ENCODE results near the gene COPG1.
A peak's percentile ranks its signal among the peaks of the same experiment; 100 is the strongest.
"Not testable (repeated sequence)": the region's sequence is repeated elsewhere in the genome, so short reads cannot be mapped to it uniquely, and the experiment has no call there.

Gene COPG1, protein sequence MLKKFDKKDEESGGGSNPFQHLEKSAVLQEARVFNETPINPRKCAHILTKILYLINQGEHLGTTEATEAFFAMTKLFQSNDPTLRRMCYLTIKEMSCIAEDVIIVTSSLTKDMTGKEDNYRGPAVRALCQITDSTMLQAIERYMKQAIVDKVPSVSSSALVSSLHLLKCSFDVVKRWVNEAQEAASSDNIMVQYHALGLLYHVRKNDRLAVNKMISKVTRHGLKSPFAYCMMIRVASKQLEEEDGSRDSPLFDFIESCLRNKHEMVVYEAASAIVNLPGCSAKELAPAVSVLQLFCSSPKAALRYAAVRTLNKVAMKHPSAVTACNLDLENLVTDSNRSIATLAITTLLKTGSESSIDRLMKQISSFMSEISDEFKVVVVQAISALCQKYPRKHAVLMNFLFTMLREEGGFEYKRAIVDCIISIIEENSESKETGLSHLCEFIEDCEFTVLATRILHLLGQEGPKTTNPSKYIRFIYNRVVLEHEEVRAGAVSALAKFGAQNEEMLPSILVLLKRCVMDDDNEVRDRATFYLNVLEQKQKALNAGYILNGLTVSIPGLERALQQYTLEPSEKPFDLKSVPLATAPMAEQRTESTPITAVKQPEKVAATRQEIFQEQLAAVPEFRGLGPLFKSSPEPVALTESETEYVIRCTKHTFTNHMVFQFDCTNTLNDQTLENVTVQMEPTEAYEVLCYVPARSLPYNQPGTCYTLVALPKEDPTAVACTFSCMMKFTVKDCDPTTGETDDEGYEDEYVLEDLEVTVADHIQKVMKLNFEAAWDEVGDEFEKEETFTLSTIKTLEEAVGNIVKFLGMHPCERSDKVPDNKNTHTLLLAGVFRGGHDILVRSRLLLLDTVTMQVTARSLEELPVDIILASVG

GRCh38 chr3:129249284-129250065, at the start of gene COPG1:
Gene COPG1, plus strand, starts transcription at chr3:129249606. Its CDS starts 104 bp downstream, at chr3:129249710.
- peak; percentile 86 for DNase-seq

- no peak for DNase-seq
Measured at GRCh38 chr3:129204473-129204872, 44.9 kb upstream of the COPG1 start.

- DNase-seq = no peak
Measured at GRCh38 chr3:129205109-129205832, 44.1 kb upstream of the COPG1 start.

GRCh38 chr3:129207479-129207878, 41.9 kb upstream of the COPG1 start:
- no peak for DNase-seq

- DNase-seq = no peak
Measured at GRCh38 chr3:129211345-129211744, 38.1 kb upstream of the COPG1 start.

GRCh38 chr3:129211772-129212171, 37.6 kb upstream of the COPG1 start:
- DNase-seq = peak; percentile 5

- DNase-seq = no peak
Measured at GRCh38 chr3:129213238-129213637, 36.2 kb upstream of the COPG1 start.

DNA sequence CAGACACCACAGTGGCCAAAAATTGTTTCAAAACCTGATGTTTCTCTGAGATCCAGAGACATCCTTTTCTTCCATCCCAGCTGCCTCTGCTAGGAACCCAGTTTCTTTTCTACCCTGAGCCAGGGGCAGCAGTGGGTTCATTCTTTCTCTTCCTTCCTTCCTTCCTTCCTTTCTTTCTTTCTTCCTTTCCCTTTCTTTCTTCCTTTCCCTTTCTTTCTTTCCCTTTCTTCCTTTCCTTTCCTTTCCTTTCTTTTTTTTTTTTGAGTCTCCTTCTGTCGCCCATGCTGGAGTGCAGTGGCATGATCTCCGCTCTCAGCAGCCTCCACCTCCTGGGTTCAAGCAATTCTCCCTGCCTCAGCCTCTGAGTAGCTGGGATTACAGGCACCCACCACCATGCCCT, 30.7 kb upstream of the COPG1 start:
- no peak for DNase-seq

- DNase-seq = not testable (repeated sequence)
Measured at GRCh38 chr3:129224387-129224786, 25.0 kb upstream of the COPG1 start.

DNA sequence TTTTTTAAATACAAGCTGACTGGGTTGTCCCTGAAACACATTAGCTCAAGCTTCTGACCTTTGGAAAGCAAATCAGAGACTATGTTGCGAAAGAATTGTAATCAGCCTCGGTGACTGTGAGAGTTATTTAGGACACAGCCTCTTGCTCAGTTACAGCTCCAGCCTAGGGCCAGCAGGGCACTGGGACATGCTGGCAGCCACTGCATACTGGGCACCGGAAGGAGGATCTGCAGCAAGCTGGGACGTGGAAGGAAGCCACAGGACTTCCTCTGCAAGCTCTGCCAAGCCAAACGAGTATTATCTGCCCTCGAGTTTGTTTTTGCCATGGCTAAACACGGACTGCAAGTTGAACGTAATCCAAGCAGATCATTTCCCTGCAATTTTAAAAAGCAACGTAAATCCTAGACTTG, 24.4 kb upstream of the COPG1 start:
- peak; percentile 88 for DNase-seq

GRCh38 chr3:129226374-129226773, 23.0 kb upstream of the COPG1 start:
- peak; percentile 20 for DNase-seq

DNA sequence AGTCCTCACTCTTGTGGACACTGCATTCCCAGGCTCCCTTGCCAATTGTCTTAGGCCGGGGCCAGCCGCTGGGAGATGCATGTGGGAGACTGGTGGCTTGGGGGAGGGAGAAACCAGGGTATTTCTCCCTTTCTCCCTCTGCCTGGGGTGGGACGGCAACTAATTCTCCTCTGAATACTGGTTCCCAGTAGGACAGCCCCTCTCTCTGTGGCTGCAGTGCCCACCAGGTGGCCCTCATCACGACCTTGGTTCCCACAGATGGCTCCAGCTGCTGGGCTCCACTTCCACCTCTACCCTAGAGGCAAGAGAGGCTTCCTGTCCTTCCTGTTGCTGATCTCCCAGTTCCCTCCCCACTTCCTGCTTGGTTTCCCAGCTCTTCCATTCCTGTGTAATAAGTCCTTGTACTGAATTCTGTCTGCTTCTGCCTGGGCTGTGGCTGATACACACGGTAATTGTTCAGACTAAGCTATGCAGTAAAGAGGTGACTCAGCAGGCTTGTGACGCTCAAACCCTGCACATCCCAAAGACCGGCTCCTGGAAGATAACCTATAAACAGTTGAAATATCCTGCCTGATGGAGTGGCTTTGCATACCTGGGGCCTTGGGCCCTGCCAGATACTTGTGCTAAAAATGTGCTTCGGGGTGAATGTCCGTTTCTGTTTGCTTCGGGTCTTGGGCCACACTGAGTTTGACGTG, 20.4 kb upstream of the COPG1 start:
- DNase-seq = peak; percentile 59

DNA sequence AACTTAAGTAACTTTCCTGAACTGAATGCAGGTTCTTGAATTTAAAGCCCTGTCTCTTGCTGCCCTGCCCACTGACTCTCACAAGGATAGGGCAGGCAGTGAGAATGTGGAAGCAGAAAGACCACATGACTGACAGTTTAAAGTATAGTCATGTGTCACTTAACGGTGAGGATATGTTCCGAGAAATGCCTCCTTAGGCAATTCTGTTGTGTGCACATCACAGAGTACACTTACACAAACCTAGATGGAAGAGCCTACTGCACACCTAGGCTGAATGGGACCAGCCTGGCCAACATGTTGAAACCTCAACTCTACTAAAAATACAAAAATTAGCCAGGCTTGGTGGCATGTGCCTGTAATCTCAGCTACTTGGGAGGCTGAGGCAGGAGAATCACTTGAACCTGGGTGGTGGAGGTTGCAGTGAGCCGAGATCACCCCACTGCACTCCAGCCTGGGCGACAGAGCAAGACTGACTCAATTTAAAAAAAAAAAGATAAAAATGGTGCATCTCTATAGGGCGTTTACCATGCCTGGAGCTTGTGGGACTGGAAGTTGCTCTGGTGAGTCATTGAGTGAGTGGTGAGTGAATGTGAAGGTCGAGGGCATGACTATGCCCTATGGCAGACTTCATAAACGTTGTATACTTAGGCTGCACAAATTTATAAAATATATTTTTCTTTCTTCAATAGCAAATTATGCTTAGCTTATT, 18.9 kb upstream of the COPG1 start:
- DNase-seq = peak; percentile 96

DNA sequence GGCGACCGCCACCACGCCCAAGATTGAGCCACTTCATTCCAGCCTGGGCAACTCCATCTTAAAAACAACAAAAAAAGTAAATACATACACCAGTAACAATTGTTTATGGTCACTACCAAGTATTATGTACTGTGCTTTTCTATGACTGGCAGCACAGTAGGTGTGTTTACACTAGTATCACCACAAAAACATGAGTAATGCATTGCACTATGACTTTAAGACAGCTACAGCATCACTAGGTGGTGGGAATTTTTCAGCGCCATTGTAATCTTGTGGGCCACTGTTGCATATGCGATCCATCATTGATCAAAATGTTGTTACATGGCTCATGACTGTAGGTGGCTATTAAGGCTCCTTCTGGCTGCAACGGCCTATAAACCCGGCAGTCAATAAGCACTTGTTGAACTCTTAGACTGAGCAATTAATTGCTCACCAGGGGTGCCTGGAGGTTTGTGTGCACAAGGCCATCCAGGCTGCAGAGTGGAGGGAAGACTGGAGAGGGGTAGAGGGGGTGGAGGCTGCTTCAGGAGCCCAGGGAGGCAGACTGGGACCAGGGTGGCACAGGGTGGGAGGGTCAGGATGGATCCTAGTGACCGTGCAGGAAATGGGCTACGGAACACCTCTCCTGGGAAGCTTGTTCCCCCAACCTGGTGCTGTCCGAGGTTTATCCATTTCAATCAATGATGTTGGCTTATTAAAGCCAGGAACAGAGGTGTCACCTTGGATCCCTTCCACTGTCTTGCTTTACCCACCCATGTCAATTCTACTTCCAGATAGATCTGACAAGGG, 17.9 kb upstream of the COPG1 start:
- no peak for DNase-seq

DNA sequence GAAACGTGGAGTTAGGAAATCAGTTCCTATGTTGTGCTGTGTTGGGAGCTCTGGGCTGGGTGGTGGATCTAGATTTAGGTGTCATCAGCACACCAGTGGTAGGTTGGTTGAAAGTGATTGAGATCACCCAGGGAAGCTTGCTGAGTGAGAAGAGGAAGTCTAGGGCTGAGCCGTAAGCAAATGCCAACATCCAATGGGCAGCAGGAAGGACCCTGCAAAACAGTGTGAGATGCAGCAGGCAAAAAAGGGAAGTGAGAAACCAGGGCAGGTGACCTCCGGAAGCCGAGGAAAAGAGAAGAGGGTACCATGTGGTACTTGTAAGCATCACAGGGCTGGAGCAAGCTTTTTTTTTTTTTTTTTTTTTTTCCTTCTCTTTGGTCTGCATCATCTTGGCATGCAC, 15.9 kb upstream of the COPG1 start:
- DNase-seq = peak; percentile 99

DNA sequence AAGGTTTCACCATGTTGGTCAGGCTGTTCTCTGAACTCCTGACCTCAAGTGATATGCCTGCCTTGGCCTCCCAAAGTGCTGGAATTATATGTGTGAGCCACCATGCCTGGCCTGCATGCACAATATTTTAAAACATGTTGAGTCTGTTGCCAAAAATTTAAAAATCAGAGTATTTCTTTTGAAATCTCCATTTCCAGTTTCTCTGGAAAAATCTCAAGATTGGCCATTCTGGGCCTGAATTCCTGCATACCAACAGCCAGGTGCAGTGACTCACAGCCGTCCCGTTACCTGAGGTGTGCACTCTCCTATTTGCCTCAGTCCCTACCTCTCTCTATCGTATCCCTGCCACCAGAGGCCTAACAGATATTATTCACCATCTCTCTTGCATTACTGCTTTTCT, 15.0 kb upstream of the COPG1 start:
- no peak for DNase-seq

- DNase-seq = no peak
Measured at GRCh38 chr3:129235344-129235917, 14.0 kb upstream of the COPG1 start.

DNA sequence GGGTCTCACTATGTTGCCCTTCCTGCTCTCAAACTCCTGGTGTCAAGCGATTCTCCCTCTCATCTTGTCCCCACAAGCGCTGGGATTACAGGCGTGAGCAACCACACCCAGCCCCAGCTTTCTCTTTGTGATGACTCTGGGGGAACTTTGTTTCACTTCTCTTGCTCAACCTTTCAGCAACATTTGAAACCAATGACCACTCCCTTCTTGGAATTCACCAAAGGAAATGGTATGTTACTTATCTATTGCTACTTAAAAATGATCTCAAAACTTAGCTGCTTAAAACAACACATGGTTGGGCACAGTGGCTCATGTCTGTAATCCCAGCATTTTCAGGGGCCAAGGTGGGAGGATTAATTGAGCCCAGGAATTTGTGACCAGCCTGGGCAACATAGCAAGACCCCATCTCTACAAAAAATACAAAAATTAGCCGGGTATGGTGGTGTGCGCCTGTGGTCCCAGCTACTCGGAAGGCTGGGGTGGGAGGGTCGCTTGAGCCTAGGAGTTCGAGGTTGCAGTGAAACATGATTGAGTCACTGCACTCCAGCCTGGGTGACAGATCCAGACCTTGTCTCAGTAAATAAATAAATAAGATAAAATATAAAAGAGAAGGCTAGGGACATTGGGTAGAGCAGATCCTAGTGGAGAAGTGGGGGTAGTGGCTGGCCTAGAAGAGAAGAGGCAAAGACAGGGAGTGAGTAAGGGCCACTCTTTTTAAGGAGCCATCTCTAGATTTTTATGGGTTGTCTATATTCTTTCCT, 10.3 kb upstream of the COPG1 start:
- peak; percentile 94 for DNase-seq

- DNase-seq = no peak
Measured at GRCh38 chr3:129239991-129240390, 9.4 kb upstream of the COPG1 start.

Measured in MV-4-11 (cell line).